Activated CD4-positive, alpha-beta memory T cell treated with anti-CD3 and anti-CD28 coated beads, Interleukin-2, amount 10 ng/mL, durations not matched to agents 7 days and 5 days (primary cell): ENCODE results near the gene RTEL1. TPM values are rescaled to one million over a fixed set of nuclear protein-coding genes. Genes with fewer than 3 reads are reported as not detected.
A peak's percentile ranks its signal among the peaks of the same experiment; 100 is the strongest.
"Not testable (repeated sequence)": the region's sequence is repeated elsewhere in the genome, so short reads cannot be mapped to it uniquely, and the experiment has no call there.

Experiments
- CTCF ChIA-PET: fragments of 350-600 bp; sonication (Branson Sonifier 250); formaldehyde crosslinking; loops from one replicate; lab custom pipeline; 2021; ENCODE audit warnings: antibody characterized with exemption, inconsistent platforms; lab: Charles Lee
- POLR2A ChIA-PET: fragments of 350-600 bp; sonication (Branson Sonifier 250); formaldehyde crosslinking; loops from one replicate; lab custom pipeline; 2021; ENCODE audit warnings: antibody characterized with exemption; lab: Charles Lee
- DNase-seq: peaks from one replicate; pipeline ENCODE4 v3.0.0-alpha.2; 2020
- H3K27ac Mint-ChIP-seq: one replicate; pipeline ENCODE4 v1.8.0; 2021; ENCODE audit warnings: mild to moderate bottlenecking, mixed read lengths
- H3K27me3 Mint-ChIP-seq: one replicate; pipeline ENCODE4 v1.8.0; 2021; ENCODE audit warnings: mixed read lengths
- H3K36me3 Mint-ChIP-seq: one replicate; pipeline ENCODE4 v1.8.0; 2021; ENCODE audit warnings: low read depth, mixed read lengths
- H3K4me1 Mint-ChIP-seq: one replicate; pipeline ENCODE4 v1.8.0; 2021; ENCODE audit warnings: mixed read lengths
- H3K4me3 Mint-ChIP-seq: one replicate; pipeline ENCODE4 v1.8.0; 2021; ENCODE audit warnings: mild to moderate bottlenecking, mixed read lengths
- H3K9me3 Mint-ChIP-seq: one replicate; pipeline ENCODE4 v1.8.0; 2021; ENCODE audit warnings: mixed read lengths
- total RNA-seq, 2 experiments: library from RNA; stranded (reverse); gene quantifications; one replicate each; pipeline ENCODE4 v1.2.3, GENCODE V29; 2021

The RTEL1 gene
- 10 to 100 TPM; 29.2 to 30.0 TPM for total RNA-seq

- peaks cover 3% of the 10 kb centered on the region for H3K27me3 Mint-ChIP-seq
- POLR2A ChIA-PET: interaction anchor here (0.6 to 1.6 kb wide), 19 partner anchors 9 to 322 kb away, joined by 3 to 18 read pairs (median 5); partner anchors contain the start of genes ARFRP1, GMEB2, HELZ2 and LIME1
- peaks cover 38% of the 10 kb centered on the region for H3K4me1 Mint-ChIP-seq
Measured at GRCh38 chr20:63657937-63658748, at the start of gene RTEL1. Gene RTEL1 (plus strand): TSS chr20:63658312. CDS start chr20:63659403, 1,091 bp downstream.

GRCh38 chr20:63610581-63611435 lies 47.3 kb upstream of the RTEL1 start:
- Mint-ChIP-seq H3K4me3 (no peak overlapping the region), H3K27me3 (no peaks in the 10 kb centered on the region), H3K36me3 (peaks cover 39% of the 10 kb centered on the region), H3K9me3 (no peaks in the 10 kb centered on the region), H3K27ac (no peak overlapping the region), H3K4me1 (peaks cover 3% of the 10 kb centered on the region)
- POLR2A ChIA-PET: no interaction called here
- DNase-seq: no peak
- CTCF ChIA-PET: no interaction called here

More at GRCh38 chr20:63657937-63658748, at the start of gene RTEL1:
- no peaks in the 10 kb centered on the region for H3K9me3 Mint-ChIP-seq
- peak within 1 kb of the TSS; percentile 90 for H3K4me3 Mint-ChIP-seq
- H3K27ac Mint-ChIP-seq: peak within 1 kb of the TSS; percentile 85
- CTCF ChIA-PET: interaction anchor here (0.6 to 2.9 kb wide), 8 partner anchors 11 to 121 kb away, joined by 3 to 22 read pairs (median 4); partner anchors contain the start of genes LIME1 and PTK6
- peak; percentile 88 for DNase-seq
- peaks cover 16% of the 10 kb centered on the region for H3K36me3 Mint-ChIP-seq

- ChIA-PET CTCF (no interaction called here), POLR2A (interaction anchor here (0.7 kb wide), 1 partner anchor 29 kb away, joined by 3 read pairs; no protein-coding TSS in a partner anchor)
- DNase-seq: no peak
- no peaks in the 10 kb centered on the region for H3K9me3 Mint-ChIP-seq
- no peaks in the 10 kb centered on the region for H3K27me3 Mint-ChIP-seq
- peaks cover 3% of the 10 kb centered on the region for H3K4me1 Mint-ChIP-seq
- H3K36me3 Mint-ChIP-seq: peaks cover 42% of the 10 kb centered on the region
- no peak overlapping the region for H3K4me3 Mint-ChIP-seq
- H3K27ac Mint-ChIP-seq: no peak overlapping the region
Measured at GRCh38 chr20:63611646-63612045, 46.5 kb upstream of the RTEL1 start.

- Mint-ChIP-seq H3K36me3 (peaks cover 44% of the 10 kb centered on the region), H3K9me3 (no peaks in the 10 kb centered on the region), H3K27ac (no peak overlapping the region), H3K4me1 (peaks cover 1% of the 10 kb centered on the region), H3K4me3 (no peak overlapping the region), H3K27me3 (no peaks in the 10 kb centered on the region)
- CTCF ChIA-PET: no interaction called here
- POLR2A ChIA-PET: interaction anchor here (1.2 kb wide), 1 partner anchor 30 kb away, joined by 4 read pairs; no protein-coding TSS in a partner anchor
- DNase-seq: no peak
Measured at GRCh38 chr20:63612276-63612931, 45.7 kb upstream of the RTEL1 start.

GRCh38 chr20:63613863-63614594 lies 44.1 kb upstream of the RTEL1 start:
- not testable (repeated sequence) for H3K4me1 Mint-ChIP-seq, H3K27ac Mint-ChIP-seq, H3K4me3 Mint-ChIP-seq, DNase-seq, H3K9me3 Mint-ChIP-seq, H3K27me3 Mint-ChIP-seq
- ChIA-PET POLR2A (interaction anchor here (2.3 kb wide), 1 partner anchor 22 kb away, joined by 7 read pairs; no protein-coding TSS in a partner anchor), CTCF (interaction anchor here (1.5 kb wide), 1 partner anchor 18 kb away, joined by 5 read pairs; no protein-coding TSS in a partner anchor)
- peaks cover 57% of the 10 kb centered on the region for H3K36me3 Mint-ChIP-seq

- Mint-ChIP-seq H3K27ac (no peak overlapping the region), H3K4me3 (no peak overlapping the region), H3K9me3 (no peaks in the 10 kb centered on the region), H3K4me1 (peaks cover 4% of the 10 kb centered on the region), H3K36me3 (peaks cover 54% of the 10 kb centered on the region), H3K27me3 (no peaks in the 10 kb centered on the region)
- CTCF ChIA-PET: interaction anchor here (0.6 to 1.9 kb wide), 4 partner anchors 15 to 111 kb away, joined by 3 to 6 read pairs (median 4); no protein-coding TSS in a partner anchor
- POLR2A ChIA-PET: interaction anchor here (1.8 to 2.8 kb wide), 2 partner anchors 10 to 24 kb away, joined by 5 to 12 read pairs; partner anchors contain the start of gene GMEB2
- DNase-seq: no peak
Measured at GRCh38 chr20:63617092-63617875, 40.8 kb upstream of the RTEL1 start.

- no peak overlapping the region for H3K27ac Mint-ChIP-seq
- no peaks in the 10 kb centered on the region for H3K27me3 Mint-ChIP-seq
- ChIA-PET CTCF (interaction anchor here (1.9 kb wide), 1 partner anchor 24 kb away, joined by 5 read pairs; no protein-coding TSS in a partner anchor), POLR2A (interaction anchor here (2.8 kb wide), 1 partner anchor 9 kb away, joined by 12 read pairs; the partner anchor contains the start of gene GMEB2)
- H3K36me3 Mint-ChIP-seq: peaks cover 55% of the 10 kb centered on the region
- DNase-seq: no peak
- peaks cover 8% of the 10 kb centered on the region for H3K4me1 Mint-ChIP-seq
- H3K4me3 Mint-ChIP-seq: no peak overlapping the region
- no peaks in the 10 kb centered on the region for H3K9me3 Mint-ChIP-seq
Measured at GRCh38 chr20:63617876-63618265, 40.2 kb upstream of the RTEL1 start.

- Mint-ChIP-seq H3K27ac (no peak overlapping the region), H3K4me1 (peaks cover 9% of the 10 kb centered on the region), H3K4me3 (no peak overlapping the region), H3K9me3 (no peaks in the 10 kb centered on the region), H3K36me3 (peaks cover 51% of the 10 kb centered on the region), H3K27me3 (no peaks in the 10 kb centered on the region)
- no peak for DNase-seq
- ChIA-PET CTCF (interaction anchor here (1.9 kb wide), 1 partner anchor 23 kb away, joined by 5 read pairs; no protein-coding TSS in a partner anchor), POLR2A (interaction anchor here (1.0 to 2.8 kb wide), 2 partner anchors 9 to 23 kb away, joined by 3 to 12 read pairs; partner anchors contain the start of gene GMEB2)
Measured at GRCh38 chr20:63618291-63618980, 39.7 kb upstream of the RTEL1 start.

- Mint-ChIP-seq H3K27ac (no peak overlapping the region), H3K4me3 (no peak overlapping the region)
- POLR2A ChIA-PET: interaction anchor here (1.0 to 2.8 kb wide), 2 partner anchors 8 to 23 kb away, joined by 3 to 12 read pairs; partner anchors contain the start of gene GMEB2
Measured at GRCh38 chr20:63619086-63619485, 39.0 kb upstream of the RTEL1 start.

GRCh38 chr20:63619505-63619904 lies 38.6 kb upstream of the RTEL1 start:
- Mint-ChIP-seq H3K27ac (no peak overlapping the region), H3K9me3 (no peaks in the 10 kb centered on the region), H3K36me3 (peaks cover 50% of the 10 kb centered on the region), H3K27me3 (no peaks in the 10 kb centered on the region), H3K4me1 (peaks cover 11% of the 10 kb centered on the region), H3K4me3 (no peak overlapping the region)
- ChIA-PET POLR2A (interaction anchor here (1.0 to 2.8 kb wide), 2 partner anchors 8 to 21 kb away, joined by 3 to 12 read pairs; partner anchors contain the start of gene GMEB2), CTCF (no interaction called here)
- no peak for DNase-seq

More at GRCh38 chr20:63619086-63619485, 39.0 kb upstream of the RTEL1 start:
- Mint-ChIP-seq H3K36me3 (peaks cover 48% of the 10 kb centered on the region), H3K27me3 (no peaks in the 10 kb centered on the region), H3K9me3 (no peaks in the 10 kb centered on the region), H3K4me1 (peaks cover 9% of the 10 kb centered on the region)
- CTCF ChIA-PET: interaction anchor here (1.9 kb wide), 1 partner anchor 23 kb away, joined by 5 read pairs; no protein-coding TSS in a partner anchor
- DNase-seq: no peak
